ENCODE data around the gene KYNU.

GRCh38 chr2:142918624-142919023 lies 41.2 kb downstream of the KYNU start:
- no peak for TF ChIP-seq CTCF (conservative IDR thresholded peaks at IDR 0.05 in 1 of 2, IDR thresholded peaks at IDR 0.05 in 1 of 2; ENCODE audit: low read depth in 1 of 2, low read length in 2 of 2)
- TF ChIP-seq EZH2 (IDR thresholded peaks at IDR 0.05; ENCODE audit: low read length, missing control alignments): no peak

Measured in fibroblast of lung (primary cell).